ENCODE results near the gene GCN1.

Gene GCN1

GRCh38 chr12:120141336-120141735 lies 53.2 kb downstream of the GCN1 start:
- no peak for DNase-seq

GRCh38 chr12:120140603-120141002 lies 53.9 kb downstream of the GCN1 start:
- no peak for DNase-seq

- DNase-seq: no peak
These were observed 54.6 kb downstream of the GCN1 start for GRCh38 chr12:120139958-120140357.

GRCh38 chr12:120138366-120138765 lies 56.1 kb downstream of the GCN1 start:
- no peak for DNase-seq

- DNase-seq: no peak
These were observed 56.7 kb downstream of the GCN1 start for GRCh38 chr12:120137833-120138232.

GRCh38 chr12:120136093-120136770 lies 58.3 kb downstream of the GCN1 start:
- DNase-seq: no peak

- no peak for DNase-seq
These were observed 60.1 kb downstream of the GCN1 start for GRCh38 chr12:120134307-120134980.

- DNase-seq: no peak
These were observed 61.6 kb downstream of the GCN1 start for GRCh38 chr12:120132863-120133385.

- no peak for DNase-seq
These were observed 62.3 kb downstream of the GCN1 start for GRCh38 chr12:120132054-120132836.

GRCh38 chr12:120131116-120131515 lies 63.4 kb downstream of the GCN1 start:
- DNase-seq: no peak

GRCh38 chr12:120130011-120130410 lies 64.5 kb downstream of the GCN1 start:
- no peak for DNase-seq

- DNase-seq: no peak
These were observed 67.9 kb downstream of the GCN1 start for GRCh38 chr12:120126635-120127005.

GRCh38 chr12:120125792-120126634 lies 68.5 kb downstream of the GCN1 start:
- no peak for DNase-seq

- no peak for DNase-seq
These were observed 69.5 kb downstream of the GCN1 start for GRCh38 chr12:120125029-120125428.

- DNase-seq: no peak
These were observed 72.7 kb downstream of the GCN1 start for GRCh38 chr12:120121766-120122293.

- DNase-seq: no peak
These were observed 73.2 kb downstream of the GCN1 start for GRCh38 chr12:120121343-120121742.

GRCh38 chr12:120119271-120119973 lies 75.1 kb downstream of the GCN1 start:
- DNase-seq: no peak

GRCh38 chr12:120118321-120119061 lies 76.0 kb downstream of the GCN1 start:
- peak in 1 of 2 experiments; percentile 41 for DNase-seq

- DNase-seq: no peak
These were observed 76.6 kb downstream of the GCN1 start for GRCh38 chr12:120117961-120118320.

GRCh38 chr12:120116792-120117651 lies 77.5 kb downstream of the GCN1 start:
- peak; percentile 74 to 85 for DNase-seq

All from SW 1271 (cell line).